SW 1271 (cell line): ENCODE data around the gene PYHIN1.
A peak's percentile ranks its signal among the peaks of the same experiment; 100 is the strongest.

Experiments
- DNase-seq, 2 experiments: peaks; one replicate each; lab custom pipeline; 2025; lab: John Stamatoyannopoulos, UW

Gene PYHIN1

GRCh38 chr1:159014851-159015250 is 83.5 kb downstream of the PYHIN1 start:
- DNase-seq = no peak

GRCh38 chr1:159015440-159015909 is 84.1 kb downstream of the PYHIN1 start:
- DNase-seq = peak; percentile 55 to 77

GRCh38 chr1:159023723-159024122 is 92.4 kb downstream of the PYHIN1 start:
- no peak for DNase-seq

DNA sequence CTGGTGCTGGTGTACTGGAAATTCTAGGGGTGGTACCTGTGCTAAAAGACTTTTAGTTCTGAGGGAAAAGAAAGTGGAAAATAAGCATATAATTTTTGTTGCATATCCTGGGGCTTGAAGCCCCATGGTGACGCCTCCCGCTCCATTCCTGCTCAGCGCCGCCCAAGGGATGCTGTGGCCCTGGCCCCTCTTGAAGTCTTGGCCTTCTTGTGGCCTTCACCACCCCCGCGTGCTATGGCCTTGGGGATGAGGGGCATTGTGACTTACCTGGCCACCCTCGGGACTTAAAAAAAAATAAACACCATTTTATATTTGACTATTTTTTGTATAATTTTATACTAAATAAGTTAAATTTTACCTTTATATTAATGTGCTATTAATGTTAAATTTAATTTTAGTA is 93.7 kb downstream of the PYHIN1 start:
- DNase-seq = no peak
